K562 (cell line): ENCODE data around the gene NAT9. TPM values are rescaled to one million over a fixed set of nuclear protein-coding genes. Genes with fewer than 3 reads are reported as not detected.

Experiments used
- ATAC-seq: fragments of 200-7000 bp; cut with Tn5 transposase; 3 replicates; pipeline ENCODE4 v1.9.1; 2020; ENCODE audit warnings: moderate library complexity
- BruUV-seq: library from RNA; stranded (reverse); fragments of 400-500 nt; replicated peaks from 2 replicates; lab custom pipeline; 2021; lab: Mats Ljungman, UMichigan
- CTCF ChIA-PET: fragments of 300-600 bp; formaldehyde crosslinking; extraction: SDS; loops from one replicate; lab custom pipeline; 2021; ENCODE audit warnings: low intra/inter-chr PET ratio; lab: Yijun Ruan, JAX
- POLR2A ChIA-PET: fragments of 300-600, 350-650 bp; sonication (Branson Sonifier 250); formaldehyde crosslinking; extraction: SDS; loops from one replicate; lab custom pipeline; 2021; ENCODE audit warnings: antibody characterized with exemption, inconsistent platforms; lab: Yijun Ruan, JAX
- DNase-seq, 4 experiments: peaks; one replicate each; pipeline versions ENCODE4 v3.0.0 to v3.0.0-alpha.2; 2011 to 2018; ENCODE audit warnings: low spot score in 3 of 4, mixed read lengths in 3 of 4; ENCODE audit errors: extremely low read depth in 1 of 4
- FAIRE-seq: peaks from 2 replicates; lab custom pipeline; 2011; peaks lifted over from hg19 to GRCh38; lab: Jason Lieb, UNC
- H2AFZ ChIP-seq: 2 replicates; pipeline ENCODE4 v1.6.0; 2011; ENCODE audit warnings: low read depth, low read length, control low read depth, inconsistent platforms
- H3K27ac ChIP-seq: fragments of 200-600 bp; 3 replicates; pipeline ENCODE4 v1.8.0; 2011; ENCODE audit warnings: low read depth, mild to moderate bottlenecking, control low read depth, inconsistent platforms, low read length, moderate library complexity, mixed read lengths; ENCODE audit errors: extremely low read depth
- H3K27me3 ChIP-seq, 2 experiments: fragments of 300-600 bp in 1 of 2; 2 replicates in 1 of 2; 3 replicates in 1 of 2; pipeline versions ENCODE4 v1.6.0 to v1.8.0; 2011; ENCODE audit warnings: inconsistent platforms in 2 of 2, low read length in 2 of 2, mild to moderate bottlenecking in 1 of 2, mixed read lengths in 1 of 2, moderate library complexity in 1 of 2; ENCODE audit not compliant: control insufficient read depth in 2 of 2, insufficient read depth in 2 of 2
- H3K36me3 ChIP-seq: fragments of 300-600 bp; 3 replicates; pipeline ENCODE4 v1.8.0; 2011; ENCODE audit warnings: mild to moderate bottlenecking, low read length, inconsistent platforms; ENCODE audit not compliant: control insufficient read depth, insufficient read depth
- H3K4me1 ChIP-seq, 2 experiments: fragments of 200-600 bp in 1 of 2; replicated peaks in 1 of 2; 2 replicates in 1 of 2; 3 replicates in 1 of 2; pipeline versions ENCODE4 v1.5.1 to v1.8.0; 2011; ENCODE audit warnings: inconsistent platforms in 2 of 2, low read length in 2 of 2, mild to moderate bottlenecking in 1 of 2, mixed read lengths in 1 of 2, moderate library complexity in 1 of 2; ENCODE audit not compliant: control insufficient read depth in 2 of 2, insufficient read depth in 2 of 2
- H3K4me2 ChIP-seq: 2 replicates; pipeline ENCODE4 v1.6.1; 2011; ENCODE audit warnings: low read length, control low read depth, inconsistent platforms, mixed read lengths; ENCODE audit not compliant: insufficient read depth
- H3K4me3 ChIP-seq: fragments of 200-600 bp; sonication (generic), shearing (Covaris generic); 2 replicates; pipeline ENCODE4 v1.5.1; 2016; ENCODE audit warnings: control low read depth, inconsistent platforms
- H3K79me2 ChIP-seq: fragments of 200-600 bp; 3 replicates; pipeline ENCODE4 v1.8.0; 2011; ENCODE audit warnings: low read length, inconsistent platforms; ENCODE audit not compliant: control insufficient read depth, insufficient read depth
- H3K9ac ChIP-seq, 2 experiments: 2 replicates each; pipeline versions ENCODE4 v1.6.0 to v1.6.1; 2011; ENCODE audit warnings: low read depth in 2 of 2, low read length in 2 of 2, control low read depth in 1 of 2, inconsistent platforms in 1 of 2, mild to moderate bottlenecking in 1 of 2, mixed read lengths in 1 of 2; ENCODE audit not compliant: insufficient read depth in 1 of 2
- H3K9me1 ChIP-seq: one replicate; pipeline ENCODE4 v1.6.0; 2011; ENCODE audit warnings: inconsistent platforms, mild to moderate bottlenecking, low read length, moderate library complexity; ENCODE audit not compliant: control insufficient read depth, insufficient read depth
- H3K9me3 ChIP-seq: replicated peaks from 2 replicates; pipeline ENCODE4 v1.5.1; 2011; ENCODE audit warnings: low read depth, low read length, inconsistent platforms; ENCODE audit not compliant: control insufficient read depth, insufficient read depth
- H4K20me1 ChIP-seq: replicated peaks from 2 replicates; pipeline ENCODE4 v1.6.1; 2011; ENCODE audit warnings: low read length, inconsistent platforms, mixed read lengths; ENCODE audit not compliant: control insufficient read depth, insufficient read depth
- CEBPB ChIP-seq: fragments of 450-650 bp; IDR thresholded peaks from 2 replicates; pipeline ENCODE4 v1.6.1; 2016; ENCODE audit warnings: missing genetic modification characterization, missing compliant biosample characterization
- CEBPG ChIP-seq, 3 experiments: fragments of 200-800 bp in 1 of 3; sonication (Bioruptor generic) in 1 of 3; sonication (generic) in 1 of 3; formaldehyde crosslinking in 1 of 3; IDR thresholded peaks in 2 of 3; conservative IDR thresholded peaks in 1 of 3; 2 replicates each; pipeline versions ENCODE4 v1.6.1 to v1.8.0; 2016 to 2022; ENCODE audit warnings: missing compliant biosample characterization in 2 of 3, missing genetic modification characterization in 2 of 3, mild to moderate bottlenecking in 1 of 3, missing genetic modification reagents in 1 of 3
- CREB5 ChIP-seq: fragments of 250-450 bp; sonication (Bioruptor Pico); IDR thresholded peaks from 2 replicates; pipeline ENCODE4 v1.5.0; 2020; ENCODE audit warnings: mild to moderate bottlenecking
- HLTF ChIP-seq: fragments of 450-650 bp; IDR thresholded peaks from 2 replicates; pipeline ENCODE4 v1.6.1; 2016
- ILF3 ChIP-seq: fragments of 450-650 bp; IDR thresholded peaks from 2 replicates; pipeline ENCODE4 v1.6.1; 2018; ENCODE audit warnings: antibody characterized with exemption, mild to moderate bottlenecking, moderate library complexity, borderline replicate concordance
- NR2C1 ChIP-seq, 2 experiments: fragments of 450-650 bp; IDR thresholded peaks; 2 replicates each; pipeline ENCODE4 v1.6.1; 2017; ENCODE audit warnings: mild to moderate bottlenecking in 2 of 2, antibody characterized with exemption in 1 of 2, inconsistent platforms in 1 of 2, missing compliant biosample characterization in 1 of 2, missing genetic modification characterization in 1 of 2
- PPARD ChIP-seq: fragments of 250-450 bp; sonication (Bioruptor Pico); IDR thresholded peaks from 2 replicates; pipeline ENCODE4 v1.8.0; 2022; ENCODE audit warnings: inconsistent platforms, mild to moderate bottlenecking, moderate library complexity
- RAD51 ChIP-seq: fragments of 450-650 bp; IDR thresholded peaks from 2 replicates; pipeline ENCODE4 v1.7.1; 2016; ENCODE audit warnings: low read depth, mild to moderate bottlenecking, borderline replicate concordance
- ZFP36 ChIP-seq: fragments of 150-350 bp; IDR thresholded peaks from 2 replicates; pipeline ENCODE4 v1.6.1; 2018; ENCODE audit warnings: low read length, low read depth; ENCODE audit not compliant: partially characterized antibody
- WGBS: fragments of 100-300 bp; shearing (Covaris generic); methylation state at CpG from one replicate; pipeline ENCODE4 v1.1.6; 2016; ENCODE audit warnings: low coverage, mixed read lengths; ENCODE audit not compliant: insufficient coverage; ENCODE audit errors: missing lambda C conversion rate; 5-methylcytosine and 5-hydroxymethylcytosine counted together
- in situ Hi-C: fragments of 300-500 bp; cut with MboI; formaldehyde crosslinking; loops from 4 replicates; pipeline ENCODE4 v1.15.0; 2018; ENCODE audit warnings: inconsistent platforms, mixed read lengths
- intact Hi-C: fragments of 100-400 bp; cut with micrococcal nuclease; formaldehyde crosslinking; loops from 2 replicates; pipeline ENCODE4 v1.14.2; 2022
- polyA plus RNA-seq, 8 experiments: library from polyadenylated mRNA; depleted of rRNA in 4 of 8; stranded (reverse) in 5 of 8; unstranded in 3 of 8; fragments of >200 nt; fragmentation: Nextera tagmentation in 2 of 8; fragmentation: Illumina TruSeq in 1 of 8; extraction: Ambion mirVana in 2 of 8; extraction: Trizol in 1 of 8; gene quantifications; 2 replicates each; pipeline versions ENCODE4 v1.2.1 to v1.2.3, GENCODE V29; 2011 to 2014; ENCODE audit warnings: inconsistent platforms in 1 of 8, missing spikeins in 1 of 8
- total RNA-seq, 7 experiments: library from RNA; depleted of rRNA in 6 of 7; stranded (reverse); fragments of >200 nt in 6 of 7; fragmentation: Illumina TruSeq in 2 of 7; extraction: Trizol in 2 of 7; gene quantifications; 2 replicates each; pipeline versions ENCODE4 v1.2.1 to v1.2.3, GENCODE V29; 2011 to 2021; ENCODE audit warnings: low replicate concordance in 1 of 7

The NAT9 gene
- total and polyA plus RNA-seq, 9 of the 15 experiments (the other 6 are each of a cell fraction or from before 2014, with no cell fraction given) = 4.2 to 63.6 (median 40.8) TPM

- in situ Hi-C loops = no loop called here
- TF ChIP-seq CEBPB (tag) (peak; percentile 65), ILF3 (no peak), NR2C1 (IDR thresholded peaks at IDR 0.05) (no peak), NR2C1 (tag; IDR thresholded peaks at IDR 0.05) (no peak), RAD51 (no peak), PPARD (no peak), HLTF (no peak), CREB5 (CRISPR knock-in tag) (no peak), CEBPG (CRISPR knock-in tag; IDR thresholded peaks at IDR 0.05) (no peak), CEBPG (tag; conservative IDR thresholded peaks at IDR 0.05 in 1 of 2, IDR thresholded peaks at IDR 0.05 in 1 of 2) (0 out of 4 replicates have a peak, but pooled peaks of 1 of the 2 experiments have one; percentile 9), ZFP36 (no peak)
- TF ChIP-seq, all 486 proteins: peak for 2
- Histone ChIP-seq H4K20me1 (0 out of 2 replicates have a peak, but pooled peaks cover 6% of the 10 kb centered on the region), H3K4me3 (no peak overlapping the region), H3K9ac (no peak overlapping the region), H3K4me2 (no peak overlapping the region), H3K4me1 (peaks cover 0 to 4% of the 10 kb centered on the region in 2 experiments; a peak in 1 of 5 replicates), H3K27ac (no peak overlapping the region), H3K9me3 (no peaks in the 10 kb centered on the region), H3K27me3 (no peaks in the 10 kb centered on the region), H3K9me1 (peaks cover 2% of the 10 kb centered on the region), H2AFZ (no peak overlapping the region), H3K36me3 (peaks cover 13% of the 10 kb centered on the region; the same call in 2 of the 3 replicates), H3K79me2 (no peaks in the 10 kb centered on the region)
- FAIRE-seq (no peak), DNase-seq (no peak), ATAC-seq (no peak)
- CTCF ChIA-PET = interaction anchor here (0.8 kb wide), 1 partner anchor 129 kb away, joined by 4 read pairs; no protein-coding TSS in a partner anchor
- intact Hi-C loops = no loop called here
- 80% methylated on average over 11 of the region's 16 CpGs for WGBS
- no TSS peak for BruUV-seq
- POLR2A ChIA-PET = interaction anchor here (0.7 to 0.8 kb wide), 3 partner anchors 9 to 203 kb away, joined by 3 to 5 read pairs (median 3); no protein-coding TSS in a partner anchor
Measured at GRCh38 chr17:74786431-74787055, 10.4 kb upstream of the NAT9 start.
